ENCODE results near the gene BPIFB4. TPM values are rescaled to one million over a fixed set of nuclear protein-coding genes. Genes with fewer than 3 reads are reported as not detected.

BPIFB4 gene
- total and polyA plus RNA-seq, 2 of the 4 experiments (the other 2 are of a cell fraction) = not detected

DNA sequence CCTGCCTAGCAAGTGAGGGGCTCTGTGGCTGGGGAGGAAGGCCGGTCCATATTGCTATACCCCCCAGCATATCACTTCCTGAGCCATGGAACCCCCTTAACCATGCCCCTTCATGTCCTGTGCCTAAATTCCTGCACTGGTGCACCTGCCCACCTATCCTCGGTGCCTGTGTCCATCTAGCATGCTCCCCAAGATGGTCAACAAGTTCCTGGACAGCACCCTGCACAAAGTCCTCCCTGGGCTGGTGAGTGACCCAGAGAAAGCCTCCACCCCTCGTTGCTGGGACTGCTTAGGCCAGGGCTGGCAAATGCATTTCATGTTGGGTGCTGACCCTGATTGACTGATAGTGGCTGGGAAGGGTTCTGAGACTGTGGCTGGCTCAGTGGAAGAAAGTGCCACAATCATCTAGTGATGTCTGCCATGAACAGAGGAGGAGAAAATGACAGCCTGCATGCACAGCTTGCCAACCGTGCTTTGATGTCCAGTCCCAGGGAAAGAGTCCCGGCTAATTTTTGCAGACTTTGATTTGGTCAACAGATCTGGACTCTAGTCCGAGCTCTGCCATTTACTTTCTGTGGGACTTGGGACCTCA, 44.4 kb upstream of the BPIFB4 start:
- Histone ChIP-seq H2BK20ac (ENCODE audit: low read depth, low read length) (no peak overlapping the region), H3K4me3 (ENCODE audit: insufficient read depth, low read depth, low read length) (no peak overlapping the region), H3K9me1 (ENCODE audit: insufficient read depth, low read length) (no peaks in the 10 kb centered on the region), H3K23ac (ENCODE audit: low read depth, low read length) (no peak overlapping the region), H4K20me1 (ENCODE audit: insufficient read depth, low read length) (no peaks in the 10 kb centered on the region), H3K4me2 (ENCODE audit: low read depth, low read length) (no peak overlapping the region), H3K4ac (ENCODE audit: low read depth, low read length) (no peak overlapping the region), H3K9ac (ENCODE audit: low read depth, low read length) (no peak overlapping the region), H3K56ac (ENCODE audit: extremely low read depth, insufficient read depth, low read length) (no peak overlapping the region), H3K14ac (replicated peaks; ENCODE audit: low read depth, low read length) (no peak overlapping the region), H3K79me1 (ENCODE audit: low read depth in 1 of 2, low read length in 2 of 2) (no peaks in the 10 kb centered on the region), H2BK120ac (ENCODE audit: low read depth, low read length) (no peak overlapping the region), H2BK15ac (ENCODE audit: low read depth, low read length) (no peak overlapping the region), H3K4me1 (ENCODE audit: control insufficient read depth, insufficient read depth, low read length) (no peaks in the 10 kb centered on the region), H2AK9ac (replicated peaks; ENCODE audit: low read depth, low read length, poor library complexity) (no peak overlapping the region), H3K9me3 (ENCODE audit: control insufficient read depth, insufficient read depth, low read length) (no peaks in the 10 kb centered on the region), H4K8ac (ENCODE audit: low read depth in 2 of 2, low read length in 2 of 2) (no peak overlapping the region), H3K36me3 (ENCODE audit: control insufficient read depth, insufficient read depth, low read length) (no peaks in the 10 kb centered on the region), H4K5ac (ENCODE audit: low read depth, low read length) (no peak overlapping the region), H4K91ac (ENCODE audit: insufficient read depth, low read depth, low read length) (no peak overlapping the region), H3K27ac (ENCODE audit: insufficient read depth, low read length) (no peak overlapping the region), H3K27me3 (ENCODE audit: control insufficient read depth, insufficient read depth, low read length) (no peaks in the 10 kb centered on the region; the same call in 1 of the 2 replicates), H2AK5ac (ENCODE audit: low read depth, low read length) (no peak overlapping the region), H2AFZ (replicated peaks; ENCODE audit: low read length, poor library complexity) (no peak overlapping the region), H3K18ac (ENCODE audit: low read depth, low read length) (no peak overlapping the region), H2BK5ac (ENCODE audit: low read depth, low read length, poor library complexity, severe bottlenecking) (no peak overlapping the region)
- no peak for TF ChIP-seq BHLHE40 (IDR thresholded peaks at IDR 0.05; ENCODE audit: low read depth, low read length)
- no peak for TF ChIP-seq SMC3 (IDR thresholded peaks at IDR 0.05; ENCODE audit: low read depth, low read length)
- TF ChIP-seq RFX5 (IDR thresholded peaks at IDR 0.05; ENCODE audit: low read depth, low read length) = no peak
- no peak for TF ChIP-seq MAZ (IDR thresholded peaks at IDR 0.05; ENCODE audit: borderline replicate concordance, low read depth, low read length)
- no peak for TF ChIP-seq CHD1 (IDR thresholded peaks at IDR 0.05; ENCODE audit: low read depth, low read length)
- TF ChIP-seq USF2 (IDR thresholded peaks at IDR 0.05; ENCODE audit: low read depth, low read length) = no peak
- TF ChIP-seq, protein P1, sequence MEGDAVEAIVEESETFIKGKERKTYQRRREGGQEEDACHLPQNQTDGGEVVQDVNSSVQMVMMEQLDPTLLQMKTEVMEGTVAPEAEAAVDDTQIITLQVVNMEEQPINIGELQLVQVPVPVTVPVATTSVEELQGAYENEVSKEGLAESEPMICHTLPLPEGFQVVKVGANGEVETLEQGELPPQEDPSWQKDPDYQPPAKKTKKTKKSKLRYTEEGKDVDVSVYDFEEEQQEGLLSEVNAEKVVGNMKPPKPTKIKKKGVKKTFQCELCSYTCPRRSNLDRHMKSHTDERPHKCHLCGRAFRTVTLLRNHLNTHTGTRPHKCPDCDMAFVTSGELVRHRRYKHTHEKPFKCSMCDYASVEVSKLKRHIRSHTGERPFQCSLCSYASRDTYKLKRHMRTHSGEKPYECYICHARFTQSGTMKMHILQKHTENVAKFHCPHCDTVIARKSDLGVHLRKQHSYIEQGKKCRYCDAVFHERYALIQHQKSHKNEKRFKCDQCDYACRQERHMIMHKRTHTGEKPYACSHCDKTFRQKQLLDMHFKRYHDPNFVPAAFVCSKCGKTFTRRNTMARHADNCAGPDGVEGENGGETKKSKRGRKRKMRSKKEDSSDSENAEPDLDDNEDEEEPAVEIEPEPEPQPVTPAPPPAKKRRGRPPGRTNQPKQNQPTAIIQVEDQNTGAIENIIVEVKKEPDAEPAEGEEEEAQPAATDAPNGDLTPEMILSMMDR (conservative IDR thresholded peaks at IDR 0.05; ENCODE audit: low read depth, low read length) = no peak
- TF ChIP-seq MXI1 (IDR thresholded peaks at IDR 0.05; ENCODE audit: borderline replicate concordance, low read depth, low read length) = no peak
- no peak for TF ChIP-seq CEBPB (IDR thresholded peaks at IDR 0.05; ENCODE audit: low read depth, low read length)
- TF ChIP-seq FOS (IDR thresholded peaks at IDR 0.05; ENCODE audit: low read depth, low read length) = no peak
- TF ChIP-seq NFE2L2 (IDR thresholded peaks at IDR 0.05; ENCODE audit: low read depth, low read length) = no peak
- TF ChIP-seq MAFK (IDR thresholded peaks at IDR 0.05; ENCODE audit: low read depth, low read length) = no peak
- TF ChIP-seq POLR2A (IDR thresholded peaks at IDR 0.05; ENCODE audit: low read depth, low read length) = no peak
- TF ChIP-seq ELK1 (IDR thresholded peaks at IDR 0.05; ENCODE audit: borderline replicate concordance, low read depth, low read length) = no peak
- no peak for TF ChIP-seq RAD21 (IDR thresholded peaks at IDR 0.05; ENCODE audit: low read length)
- TF ChIP-seq RCOR1 (IDR thresholded peaks at IDR 0.05; ENCODE audit: insufficient replicate concordance, low read length) = no peak
- intact Hi-C loops (cut with micrococcal nuclease) = no loop called here
- ATAC-seq (ENCODE audit: low read depth) (no peak), DNase-seq (no peak)
- in situ Hi-C loops (cut with MboI; ENCODE audit: low sequenced_read_pairs) = no loop called here
- WGBS, 2 experiments (ENCODE audit: extremely low coverage in 2 of 2, insufficient read length in 1 of 2) = 43% methylated on average over 5 of the region's 6 CpGs; no CpG with 5 or more reads in 1 of the 2 experiments
- POLR2A ChIA-PET (ENCODE audit: unreplicated experiment) = no interaction called here
- BruUV-seq (replicated peaks) = no TSS peak
- CTCF ChIA-PET = no interaction called here
- dilution Hi-C loops (cut with HindIII; ENCODE audit: low sequenced_read_pairs, unreplicated experiment) = no loop called here

Measured in IMR-90 (cell line).